Sigmoid colon (tissue), 7 donors: ENCODE measurements around the gene RACK1. TPM values are rescaled to one million over a fixed set of nuclear protein-coding genes. Genes with fewer than 3 reads are reported as not detected.
A peak's percentile ranks its signal among the peaks of the same experiment; 100 is the strongest.

Experiments
- DNase-seq: peaks from one replicate; pipeline ENCODE4 v3.0.0-alpha.2; 2019
- H3K27ac ChIP-seq, 4 donors: fragments of 200-600 bp; sonication (generic); one replicate each; pipeline ENCODE4 v1.5.1; 2016 to 2019; ENCODE audit warnings: mild to moderate bottlenecking in 1 of 4
- H3K27me3 ChIP-seq, 3 donors: fragments of 200-600 bp; sonication (generic); one replicate each; pipeline ENCODE4 v1.5.1; 2019; ENCODE audit warnings: mild to moderate bottlenecking in 1 of 3
- H3K36me3 ChIP-seq, 4 donors: fragments of 200-600 bp; sonication (generic); one replicate each; pipeline ENCODE4 v1.5.1; 2016 to 2019
- H3K4me1 ChIP-seq, 4 donors: fragments of 200-600 bp; sonication (generic); one replicate each; pipeline ENCODE4 v1.5.1; 2017 to 2019
- H3K4me3 ChIP-seq, 4 donors: fragments of 200-600 bp; sonication (generic); one replicate each; pipeline ENCODE4 v1.5.1; 2017 to 2019; ENCODE audit warnings: mild to moderate bottlenecking in 2 of 4, moderate library complexity in 1 of 4
- H3K9me3 ChIP-seq, 4 donors: fragments of 200-600 bp in 3 of 4; sonication (generic) in 3 of 4; one replicate each; pipeline versions ENCODE4 v1.5.1 to v1.6.1; 2013 to 2019
- EP300 ChIP-seq, 4 donors: sonication (generic); formaldehyde crosslinking; IDR thresholded peaks; one replicate each; pipeline ENCODE4 v1.6.1; 2017; ENCODE audit warnings: antibody characterized with exemption in 4 of 4
- POLR2A ChIP-seq, 2 donors: fragments of 450-650 bp; IDR thresholded peaks; one replicate each; pipeline ENCODE4 v1.6.1; 2016; ENCODE audit warnings: antibody characterized with exemption in 2 of 2, mild to moderate bottlenecking in 2 of 2, moderate library complexity in 2 of 2
- POLR2AphosphoS5 ChIP-seq, 4 donors: sonication (generic); formaldehyde crosslinking; IDR thresholded peaks; one replicate each; pipeline ENCODE4 v1.6.1; 2017; ENCODE audit warnings: antibody characterized with exemption in 4 of 4
- WGBS, 2 donors: extraction: QIAGEN DNeasy Blood & Tissue Kit; methylation state at CpG; one replicate each; pipeline ENCODE4 v1.1.7; 2013; 5-methylcytosine and 5-hydroxymethylcytosine counted together
- intact Hi-C: fragments of 100-400 bp; cut with DNase I; formaldehyde crosslinking; loops from one replicate; pipeline ENCODE4 v1.15.1; 2023
- polyA plus RNA-seq, 3 donors: library from polyadenylated mRNA; stranded (reverse); fragments of 200-250 nt; gene quantifications; one replicate each; pipeline ENCODE4 v1.2.3, GENCODE V29; 2013
- total RNA-seq, 4 donors: library from RNA; depleted of rRNA; stranded (reverse); fragments of >200 nt; gene quantifications; one replicate each; pipeline ENCODE4 v1.1.0, GENCODE V29; 2016
- TF ChIP-seq, protein P1 (sequence below), 4 experiments: fragments of 450-650 bp in 3 of 4; fragments of 200-600 bp in 1 of 4; IDR thresholded peaks; one replicate each; pipeline ENCODE4 v1.5.1; 2016 to 2019; ENCODE audit warnings: antibody characterized with exemption in 4 of 4, mild to moderate bottlenecking in 3 of 4, moderate library complexity in 2 of 4
- donor health status: healthy with polysubstance abuse.
- donor health status: Bipolar disorder and iron deficiency.
- donor health status: healthy.

RACK1 gene
- total and polyA plus RNA-seq, 7 donors = 1,821 to 2,943 (median 2,174) TPM

DNA sequence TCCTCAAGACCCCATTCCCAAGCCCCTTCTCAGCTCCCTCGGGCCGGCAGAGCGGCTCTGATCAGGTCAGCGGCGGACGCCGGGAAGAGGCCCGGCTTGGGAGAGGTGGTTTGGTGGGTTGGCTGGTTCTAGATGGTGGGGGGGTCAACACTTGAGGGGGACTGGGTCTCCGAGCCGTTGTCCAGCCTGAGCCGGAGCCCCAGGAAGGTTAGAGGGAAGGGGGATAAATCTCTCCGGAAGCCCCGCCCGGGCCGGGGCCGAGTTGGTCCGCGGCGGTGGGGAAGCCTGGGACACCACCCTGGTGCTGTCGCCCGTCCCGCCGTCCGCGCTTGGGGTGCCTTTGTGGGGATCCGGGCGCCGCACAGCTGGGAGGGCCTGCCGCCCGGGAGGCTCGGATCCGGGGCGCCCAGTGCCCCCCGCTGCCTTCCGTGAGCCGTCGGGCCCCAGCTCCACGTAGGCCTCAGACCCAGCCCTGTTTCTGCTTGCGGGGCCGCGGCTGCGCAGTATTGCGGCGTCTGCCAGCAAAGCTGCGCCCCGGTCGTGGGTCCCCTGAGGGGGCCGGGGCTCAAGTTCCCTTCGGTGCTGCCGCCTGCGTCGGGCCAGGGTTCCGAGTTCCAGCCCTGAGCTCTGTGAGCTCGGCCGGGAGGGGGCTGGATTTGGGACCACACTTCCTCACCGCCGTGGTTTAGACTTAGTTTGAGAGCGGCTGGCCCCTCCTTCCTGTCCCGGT, 17.8 kb upstream of the RACK1 start:
- no peaks in the 10 kb centered on the region for H3K27me3 ChIP-seq
- peak overlapping the region; percentile 94 to 100 (median 100) for H3K27ac ChIP-seq
- peaks cover 0 to 47% (median 37%) of the 10 kb centered on the region in 4 donors for H3K4me1 ChIP-seq
- TF ChIP-seq POLR2A (IDR thresholded peaks at IDR 0.05) = peak; percentile 24 to 62
- peak; percentile 41 to 79 (median 66) for TF ChIP-seq POLR2AphosphoS5 (IDR thresholded peaks at IDR 0.05)
- TF ChIP-seq EP300 (IDR thresholded peaks at IDR 0.05) = no peak
- H3K36me3 ChIP-seq = peaks cover 0 to 12% (median 5%) of the 10 kb centered on the region in 4 donors
- 0% methylated on average over 59 of the region's 59 CpGs for WGBS, 2 donors
- intact Hi-C loops = loop anchor here (1.0 to 5.0 kb wide), 5 partner anchors 15 to 454 kb away; partner anchors contain the start of genes TRIM41 and TRIM7
- DNase-seq = peak; percentile 86
- no peaks in the 10 kb centered on the region for H3K9me3 ChIP-seq
- H3K4me3 ChIP-seq = peak overlapping the region; percentile 71 to 98 (median 86)

DNA sequence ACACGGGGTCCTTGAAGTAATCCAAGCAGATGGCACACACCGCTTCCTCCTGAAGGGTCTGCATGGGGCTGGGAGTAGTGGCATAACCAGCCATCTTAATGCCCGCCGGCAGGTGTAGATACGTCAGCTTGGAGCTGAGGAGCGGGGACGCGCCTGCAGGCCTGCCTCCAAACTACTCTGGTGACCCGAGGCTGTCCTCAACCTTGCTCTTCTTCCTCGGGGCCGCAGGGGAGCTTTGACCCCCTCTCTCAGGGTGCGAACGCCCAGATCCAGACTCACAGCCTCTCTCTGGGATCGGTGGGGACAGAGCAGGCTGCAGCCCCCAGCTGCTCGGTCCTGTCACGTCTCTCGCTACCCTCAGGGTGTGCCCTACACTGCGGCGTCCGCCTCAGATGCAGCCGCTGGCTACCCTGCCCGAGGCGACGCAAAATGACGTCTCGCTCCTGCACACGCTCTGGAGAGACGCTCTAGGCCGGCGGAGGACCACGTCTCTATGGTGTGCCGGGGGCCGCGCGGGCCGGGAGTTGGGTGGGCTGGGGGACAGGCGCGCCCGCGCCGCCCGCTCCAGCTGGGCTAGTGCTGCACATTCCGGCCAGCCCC, 17.1 kb upstream of the RACK1 start, which contains the start of gene TRIM52:
Gene TRIM52 (minus strand): TSS at position 424 of the 600 bp plus-strand sequence. CDS start 330 bp downstream, at position 94.
- no peaks in the 10 kb centered on the region for H3K9me3 ChIP-seq
- peaks cover 0 to 53% (median 41%) of the 10 kb centered on the region in 4 donors for H3K4me1 ChIP-seq
- H3K36me3 ChIP-seq = peaks cover 0 to 12% (median 5%) of the 10 kb centered on the region in 4 donors
- peak within 1 kb of the TSS; percentile 94 to 100 (median 100) for H3K27ac ChIP-seq
- H3K27me3 ChIP-seq = no peaks in the 10 kb centered on the region
- H3K4me3 ChIP-seq = peak within 1 kb of the TSS; percentile 71 to 98 (median 86)
- intact Hi-C loops = loop anchor here (1.0 to 5.0 kb wide), 5 partner anchors 14 to 454 kb away; partner anchors contain the start of genes TRIM41 and TRIM7
- TF ChIP-seq POLR2A (IDR thresholded peaks at IDR 0.05) (peak; percentile 86 to 88), EP300 (IDR thresholded peaks at IDR 0.05) (no peak), POLR2AphosphoS5 (IDR thresholded peaks at IDR 0.05) (peak; percentile 87 to 94 (median 94))
- TF ChIP-seq, protein P1, sequence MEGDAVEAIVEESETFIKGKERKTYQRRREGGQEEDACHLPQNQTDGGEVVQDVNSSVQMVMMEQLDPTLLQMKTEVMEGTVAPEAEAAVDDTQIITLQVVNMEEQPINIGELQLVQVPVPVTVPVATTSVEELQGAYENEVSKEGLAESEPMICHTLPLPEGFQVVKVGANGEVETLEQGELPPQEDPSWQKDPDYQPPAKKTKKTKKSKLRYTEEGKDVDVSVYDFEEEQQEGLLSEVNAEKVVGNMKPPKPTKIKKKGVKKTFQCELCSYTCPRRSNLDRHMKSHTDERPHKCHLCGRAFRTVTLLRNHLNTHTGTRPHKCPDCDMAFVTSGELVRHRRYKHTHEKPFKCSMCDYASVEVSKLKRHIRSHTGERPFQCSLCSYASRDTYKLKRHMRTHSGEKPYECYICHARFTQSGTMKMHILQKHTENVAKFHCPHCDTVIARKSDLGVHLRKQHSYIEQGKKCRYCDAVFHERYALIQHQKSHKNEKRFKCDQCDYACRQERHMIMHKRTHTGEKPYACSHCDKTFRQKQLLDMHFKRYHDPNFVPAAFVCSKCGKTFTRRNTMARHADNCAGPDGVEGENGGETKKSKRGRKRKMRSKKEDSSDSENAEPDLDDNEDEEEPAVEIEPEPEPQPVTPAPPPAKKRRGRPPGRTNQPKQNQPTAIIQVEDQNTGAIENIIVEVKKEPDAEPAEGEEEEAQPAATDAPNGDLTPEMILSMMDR (IDR thresholded peaks at IDR 0.05) = no peak
- peak; percentile 93 for DNase-seq
- WGBS, 2 donors = 0% methylated on average over 43 of the region's 43 CpGs

DNA sequence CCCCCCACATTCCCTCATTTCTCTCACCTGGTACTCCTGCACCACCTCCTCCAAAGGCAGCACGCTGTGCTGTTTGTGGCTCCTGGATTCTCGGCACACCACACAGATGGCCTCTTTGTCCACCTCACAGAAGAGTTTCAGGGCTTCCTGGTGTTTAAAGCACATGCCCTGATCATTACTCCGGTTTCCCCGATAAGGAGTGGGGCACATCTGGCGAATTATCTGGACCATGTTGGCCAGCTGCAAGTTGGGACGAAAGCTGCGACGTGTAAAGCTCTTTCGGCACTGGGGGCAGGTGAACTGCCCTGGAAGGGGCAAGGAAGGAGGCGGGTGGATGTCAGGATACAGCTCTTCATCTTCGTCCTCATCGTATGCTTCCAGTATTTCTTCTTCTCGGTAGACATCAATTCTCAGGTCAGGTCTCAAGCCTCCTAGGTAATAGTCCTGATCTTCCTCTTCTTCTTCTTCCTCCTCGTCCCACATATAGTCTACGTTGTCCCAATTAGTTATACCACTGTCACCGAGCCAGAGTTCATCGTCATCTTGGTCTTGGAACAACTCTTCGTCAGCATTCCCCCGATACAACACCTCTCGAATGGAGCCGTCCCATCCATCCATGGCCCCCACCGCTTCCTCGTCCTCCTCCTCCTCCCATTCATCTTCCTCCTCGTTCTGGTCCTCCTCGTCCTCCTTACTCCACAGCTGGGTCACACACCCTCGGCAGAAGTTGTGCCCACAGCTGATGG, 16.4 kb upstream of the RACK1 start:
- Histone ChIP-seq H3K4me1 (peaks cover 0 to 60% (median 45%) of the 10 kb centered on the region in 4 donors), H3K9me3 (no peaks in the 10 kb centered on the region), H3K4me3 (peak overlapping the region; percentile 71 to 98 (median 86)), H3K36me3 (peaks cover 0 to 17% (median 5%) of the 10 kb centered on the region in 4 donors), H3K27ac (peak overlapping the region; percentile 94 to 100 (median 100)), H3K27me3 (no peaks in the 10 kb centered on the region)
- WGBS, 2 donors = 1 to 3% methylated on average over 26 of the region's 26 CpGs
- TF ChIP-seq EP300 (IDR thresholded peaks at IDR 0.05) = no peak
- no peak for TF ChIP-seq POLR2A (IDR thresholded peaks at IDR 0.05)
- TF ChIP-seq POLR2AphosphoS5 (IDR thresholded peaks at IDR 0.05) = no peak
- TF ChIP-seq, protein P1 (IDR thresholded peaks at IDR 0.05) = no peak
- no peak for DNase-seq
- intact Hi-C loops = loop anchor here (2.0 to 5.0 kb wide), 3 partner anchors 13 to 453 kb away; no protein-coding TSS in a partner anchor

DNA sequence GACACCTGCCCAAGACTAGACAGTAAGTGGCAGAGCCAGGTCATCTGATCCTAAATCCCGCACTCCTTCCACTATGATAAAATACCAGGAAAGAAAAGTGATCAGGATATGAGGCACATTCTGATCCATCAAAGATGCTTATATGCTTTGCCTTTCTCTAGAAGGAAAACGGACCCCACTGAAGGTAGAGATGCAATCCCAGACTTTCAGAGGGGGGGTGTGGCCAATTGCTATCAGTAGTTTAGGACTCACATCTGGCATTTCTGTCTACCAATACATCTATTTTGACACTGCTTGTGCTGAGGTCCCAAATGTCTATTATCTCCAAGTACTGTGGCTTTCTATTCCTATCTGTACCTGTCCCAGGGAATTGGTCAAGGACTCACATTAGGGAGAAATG, 15.6 kb upstream of the RACK1 start:
- no peak for DNase-seq
- Histone ChIP-seq H3K4me3 (peak overlapping the region; percentile 71 to 98 (median 86)), H3K4me1 (peaks cover 0 to 66% (median 49%) of the 10 kb centered on the region in 4 donors), H3K27me3 (no peaks in the 10 kb centered on the region), H3K27ac (peak overlapping the region in 3 of 4 donors; percentile 94 to 100 (median 100)), H3K9me3 (no peaks in the 10 kb centered on the region), H3K36me3 (peaks cover 0 to 23% (median 5%) of the 10 kb centered on the region in 4 donors)
- TF ChIP-seq EP300 (IDR thresholded peaks at IDR 0.05) (no peak), POLR2A (IDR thresholded peaks at IDR 0.05) (no peak), POLR2AphosphoS5 (IDR thresholded peaks at IDR 0.05) (no peak)
- TF ChIP-seq, protein P1 (IDR thresholded peaks at IDR 0.05) = no peak
- WGBS, 2 donors = 12 to 58% methylated on average over 2 of the region's 2 CpGs
- intact Hi-C loops = no loop called here
